Measurements from ENCODE around the gene GBP7. TPM values are rescaled to one million over a fixed set of nuclear protein-coding genes. Genes with fewer than 3 reads are reported as not detected.

GBP7 gene
- total RNA-seq, 2 experiments from 2014 or later = 0.11 to 0.26 TPM

DNA sequence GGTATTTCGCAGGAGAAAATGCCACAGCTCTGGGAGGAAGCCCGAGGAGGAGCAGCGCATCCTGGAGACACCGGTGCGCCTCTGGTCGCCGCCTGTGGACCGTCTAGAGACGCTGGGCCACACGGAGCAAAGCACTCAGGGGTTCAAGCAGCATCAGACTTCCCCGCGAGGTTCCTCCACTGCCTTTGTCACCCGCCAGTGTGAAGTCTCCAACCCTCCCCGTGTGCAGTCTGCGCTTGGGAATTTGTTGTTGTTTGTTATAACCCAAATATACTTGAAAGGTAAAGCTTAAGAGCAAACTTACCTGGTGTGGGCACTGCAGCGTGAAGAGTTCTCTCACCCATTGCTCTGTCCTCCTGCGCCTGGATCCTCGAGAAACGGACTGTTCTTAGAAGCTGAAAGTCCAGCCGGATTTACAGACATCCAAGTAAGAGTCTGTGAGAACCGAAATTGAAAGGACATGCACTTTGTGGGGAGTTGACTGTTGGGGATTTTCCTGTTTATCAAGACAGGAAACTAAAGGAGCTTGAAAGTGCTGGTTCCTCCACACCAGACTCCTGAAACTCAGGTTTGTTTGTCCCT lies 22.8 kb upstream of the GBP7 start, which contains the start of gene GBP4:
Gene GBP4 (minus strand): TSS at position 452 of the 582 bp plus-strand sequence. CDS start 108 bp downstream, at position 344.
- peak within 1 kb of the TSS; percentile 86 for H3K4me3 Mint-ChIP-seq
- peak within 1 kb of the TSS; percentile 91 for H3K27ac Mint-ChIP-seq
- ATAC-seq = peak; percentile 81
- peaks cover 62% of the 10 kb centered on the region for H3K4me1 Mint-ChIP-seq (ENCODE audit: low read depth)
- peak; percentile 66 for DNase-seq
- ChIA-PET CTCF (interaction anchor here (0.7 to 4.5 kb wide), 22 partner anchors 15 to 199 kb away, joined by 3 to 63 read pairs (median 4); partner anchors contain the start of genes GBP1, GBP5 and GBP6), POLR2A (interaction anchor here (0.6 to 4.3 kb wide), 20 partner anchors 10 to 1823 kb away, joined by 3 to 68 read pairs (median 4); partner anchors contain the start of genes GBP1, GBP2 and GBP5)
- peaks cover 3% of the 10 kb centered on the region for H3K9me3 Mint-ChIP-seq (ENCODE audit: insufficient read depth)
- H3K27me3 Mint-ChIP-seq (ENCODE audit: low read depth) = no peaks in the 10 kb centered on the region
- H3K36me3 Mint-ChIP-seq (ENCODE audit: low read depth) = peaks cover 57% of the 10 kb centered on the region

- ATAC-seq = no peak
- Mint-ChIP-seq H3K4me3 (peak overlapping the region; percentile 86), H3K4me1 (ENCODE audit: low read depth) (peaks cover 64% of the 10 kb centered on the region), H3K27me3 (ENCODE audit: low read depth) (no peaks in the 10 kb centered on the region), H3K27ac (peak overlapping the region; percentile 91), H3K36me3 (ENCODE audit: low read depth) (peaks cover 62% of the 10 kb centered on the region), H3K9me3 (ENCODE audit: insufficient read depth) (no peaks in the 10 kb centered on the region)
- ChIA-PET POLR2A (interaction anchor here (0.8 to 4.3 kb wide), 11 partner anchors 52 to 165 kb away, joined by 3 to 68 read pairs (median 4); partner anchors contain the start of genes GBP1, GBP2 and GBP5), CTCF (interaction anchor here (0.8 to 4.5 kb wide), 19 partner anchors 15 to 199 kb away, joined by 3 to 63 read pairs (median 4); partner anchors contain the start of genes GBP1 and GBP5)
- DNase-seq = no peak
Measured at GRCh38 chr1:89198081-89198480, 22.3 kb upstream of the GBP7 start.

- peaks cover 54% of the 10 kb centered on the region for H3K4me1 Mint-ChIP-seq (ENCODE audit: low read depth)
- H3K27me3 Mint-ChIP-seq (ENCODE audit: low read depth) = no peaks in the 10 kb centered on the region
- no peak for ATAC-seq
- H3K9me3 Mint-ChIP-seq (ENCODE audit: insufficient read depth) = no peaks in the 10 kb centered on the region
- H3K36me3 Mint-ChIP-seq (ENCODE audit: low read depth) = peaks cover 70% of the 10 kb centered on the region
- DNase-seq = no peak
- H3K4me3 Mint-ChIP-seq = peak overlapping the region; percentile 52
- ChIA-PET POLR2A (interaction anchor here (0.6 kb wide), 1 partner anchor 69 kb away, joined by 3 read pairs; no protein-coding TSS in a partner anchor), CTCF (interaction anchor here (2.5 kb wide), 1 partner anchor 163 kb away, joined by 13 read pairs; no protein-coding TSS in a partner anchor)
- peak overlapping the region; percentile 63 for H3K27ac Mint-ChIP-seq
Measured at GRCh38 chr1:89195476-89195875, 19.7 kb upstream of the GBP7 start.

DNA sequence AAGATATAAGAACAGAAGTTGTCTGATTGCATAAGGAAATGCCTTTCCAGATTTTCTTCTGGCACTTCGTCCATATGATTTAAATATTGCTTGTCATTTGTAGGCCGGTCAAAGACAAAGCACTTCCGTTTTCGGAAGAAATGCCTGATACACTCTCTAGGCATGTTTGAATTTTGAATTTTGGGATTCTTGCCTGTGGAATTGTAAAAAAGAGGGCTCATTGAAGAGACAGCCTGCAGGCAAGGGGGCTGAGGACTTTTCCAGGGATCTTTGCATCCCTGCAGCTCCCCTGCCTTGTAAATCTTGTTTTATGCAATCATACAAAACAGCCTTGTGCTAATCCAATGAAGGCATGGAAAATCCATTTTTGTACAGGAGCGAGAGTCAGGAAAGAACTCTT lies 15.5 kb upstream of the GBP7 start:
- POLR2A ChIA-PET = no interaction called here
- CTCF ChIA-PET = interaction anchor here (1.2 kb wide), 1 partner anchor 17 kb away, joined by 3 read pairs; no protein-coding TSS in a partner anchor
- Mint-ChIP-seq H3K9me3 (ENCODE audit: insufficient read depth) (no peaks in the 10 kb centered on the region), H3K36me3 (ENCODE audit: low read depth) (peaks cover 89% of the 10 kb centered on the region), H3K27ac (no peak overlapping the region), H3K27me3 (ENCODE audit: low read depth) (no peaks in the 10 kb centered on the region), H3K4me3 (no peak overlapping the region), H3K4me1 (ENCODE audit: low read depth) (peaks cover 34% of the 10 kb centered on the region)
- DNase-seq = no peak
- ATAC-seq = no peak

DNA sequence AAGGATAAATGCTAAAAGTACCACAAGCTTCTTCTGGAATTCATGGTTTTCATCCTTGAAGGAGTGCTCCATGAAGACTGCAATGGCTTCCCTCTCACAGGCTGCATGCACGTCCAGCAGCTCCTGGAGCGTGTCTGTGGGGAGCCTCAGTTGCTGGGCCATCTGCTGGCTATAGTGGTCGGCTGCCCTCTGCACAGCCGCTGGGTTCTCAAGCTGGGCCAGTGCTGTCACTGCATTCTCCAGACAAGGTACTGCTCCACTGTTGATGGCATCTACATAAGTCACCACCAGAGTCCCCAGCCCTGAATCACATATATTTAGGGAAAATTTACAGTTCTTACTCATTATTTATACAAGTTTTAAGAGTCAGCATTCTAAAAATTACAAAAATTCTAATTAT lies 14.2 kb upstream of the GBP7 start:
- Mint-ChIP-seq H3K4me1 (ENCODE audit: low read depth) (peaks cover 21% of the 10 kb centered on the region), H3K36me3 (ENCODE audit: low read depth) (peaks cover 89% of the 10 kb centered on the region), H3K9me3 (ENCODE audit: insufficient read depth) (no peaks in the 10 kb centered on the region), H3K4me3 (no peak overlapping the region), H3K27ac (no peak overlapping the region), H3K27me3 (ENCODE audit: low read depth) (no peaks in the 10 kb centered on the region)
- ATAC-seq = no peak
- ChIA-PET POLR2A (no interaction called here), CTCF (interaction anchor here (0.6 to 1.2 kb wide), 3 partner anchors 18 to 191 kb away, joined by 3 read pairs; no protein-coding TSS in a partner anchor)
- no peak for DNase-seq

DNA sequence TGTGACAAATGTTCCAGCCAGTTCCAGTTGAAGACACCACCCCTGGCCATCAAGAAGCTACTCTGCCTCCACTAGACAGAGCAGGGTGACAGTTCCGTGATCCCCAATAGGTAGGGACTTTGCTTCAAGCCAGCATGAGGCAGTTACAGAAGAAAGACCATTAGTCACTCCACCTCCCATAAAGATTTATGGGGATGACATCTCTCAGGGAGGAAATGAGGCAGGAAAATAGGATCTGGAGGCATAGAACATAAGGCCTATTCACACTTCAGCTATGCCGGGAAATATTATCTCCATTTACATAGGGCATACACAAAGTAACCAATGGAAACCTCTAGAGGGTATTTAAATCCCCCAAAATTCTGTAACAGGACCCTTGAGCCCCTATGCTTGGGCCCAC lies 3.5 kb upstream of the GBP7 start:
- Mint-ChIP-seq H3K4me3 (no peak overlapping the region), H3K27ac (no peak overlapping the region), H3K9me3 (ENCODE audit: insufficient read depth) (peaks cover 7% of the 10 kb centered on the region), H3K27me3 (ENCODE audit: low read depth) (no peaks in the 10 kb centered on the region), H3K4me1 (ENCODE audit: low read depth) (peaks cover 5% of the 10 kb centered on the region), H3K36me3 (ENCODE audit: low read depth) (peaks cover 35% of the 10 kb centered on the region)
- DNase-seq = no peak
- ATAC-seq = no peak
- CTCF ChIA-PET = interaction anchor here (1.4 kb wide), 1 partner anchor 179 kb away, joined by 5 read pairs; no protein-coding TSS in a partner anchor
- POLR2A ChIA-PET = interaction anchor here (1.6 kb wide), 1 partner anchor 52 kb away, joined by 5 read pairs; no protein-coding TSS in a partner anchor

- Mint-ChIP-seq H3K4me3 (no peak overlapping the region), H3K36me3 (ENCODE audit: low read depth) (peaks cover 12% of the 10 kb centered on the region), H3K27ac (no peak overlapping the region), H3K27me3 (ENCODE audit: low read depth) (no peaks in the 10 kb centered on the region), H3K4me1 (ENCODE audit: low read depth) (peaks cover 5% of the 10 kb centered on the region), H3K9me3 (ENCODE audit: insufficient read depth) (no peaks in the 10 kb centered on the region)
- CTCF ChIA-PET = interaction anchor here (1.0 to 1.7 kb wide), 2 partner anchors 177 to 181 kb away, joined by 3 to 6 read pairs; no protein-coding TSS in a partner anchor
- POLR2A ChIA-PET = no interaction called here
- DNase-seq (no peak), ATAC-seq (no peak)
Measured at GRCh38 chr1:89176971-89177370, 1.2 kb upstream of the GBP7 start.

GRCh38 chr1:89174491-89174890 lies 1.3 kb downstream of the GBP7 start:
- H3K27ac Mint-ChIP-seq = no peak overlapping the region
- CTCF ChIA-PET = no interaction called here
- POLR2A ChIA-PET = no interaction called here
- DNase-seq = no peak
- no peaks in the 10 kb centered on the region for H3K27me3 Mint-ChIP-seq (ENCODE audit: low read depth)
- peaks cover 11% of the 10 kb centered on the region for H3K4me1 Mint-ChIP-seq (ENCODE audit: low read depth)
- H3K4me3 Mint-ChIP-seq = no peak overlapping the region
- no peak for ATAC-seq
- peaks cover 3% of the 10 kb centered on the region for H3K36me3 Mint-ChIP-seq (ENCODE audit: low read depth)
- H3K9me3 Mint-ChIP-seq (ENCODE audit: insufficient read depth) = peaks cover 5% of the 10 kb centered on the region

- no peaks in the 10 kb centered on the region for H3K27me3 Mint-ChIP-seq (ENCODE audit: low read depth)
Measured at GRCh38 chr1:89172468-89173143, 3.2 kb downstream of the GBP7 start.

DNA sequence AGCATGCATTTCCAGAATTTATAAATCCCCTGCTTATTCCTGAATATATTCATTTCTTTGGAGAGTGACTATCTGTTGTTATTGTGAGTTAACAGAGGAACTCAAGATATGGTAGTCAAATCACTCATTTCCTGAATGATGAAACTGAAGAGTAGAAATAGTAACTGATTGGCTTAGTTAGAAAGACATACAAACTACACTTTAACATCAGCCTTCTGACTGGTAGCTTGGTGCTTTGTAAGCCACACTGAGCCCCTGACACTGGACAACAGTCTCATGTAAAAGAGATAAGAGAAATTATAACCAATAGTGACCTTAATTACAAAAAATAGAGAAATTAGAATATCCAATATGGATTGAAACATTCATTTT lies 4.8 kb downstream of the GBP7 start:
- ATAC-seq = no peak
- H3K9me3 Mint-ChIP-seq (ENCODE audit: insufficient read depth) = peaks cover 10% of the 10 kb centered on the region
- H3K27ac Mint-ChIP-seq = no peak overlapping the region
- peaks cover 7% of the 10 kb centered on the region for H3K4me1 Mint-ChIP-seq (ENCODE audit: low read depth)
- no peak overlapping the region for H3K4me3 Mint-ChIP-seq
- CTCF ChIA-PET = no interaction called here
- peaks cover 3% of the 10 kb centered on the region for H3K36me3 Mint-ChIP-seq (ENCODE audit: low read depth)
- H3K27me3 Mint-ChIP-seq (ENCODE audit: low read depth) = no peaks in the 10 kb centered on the region
- DNase-seq = no peak
- POLR2A ChIA-PET = no interaction called here

More at GRCh38 chr1:89172468-89173143, 3.2 kb downstream of the GBP7 start:
- Mint-ChIP-seq H3K9me3 (ENCODE audit: insufficient read depth) (peaks cover 10% of the 10 kb centered on the region), H3K4me1 (ENCODE audit: low read depth) (peaks cover 11% of the 10 kb centered on the region), H3K36me3 (ENCODE audit: low read depth) (peaks cover 3% of the 10 kb centered on the region), H3K4me3 (no peak overlapping the region), H3K27ac (no peak overlapping the region)
- ATAC-seq = no peak
- no peak for DNase-seq
- CTCF ChIA-PET = interaction anchor here (1.3 kb wide), 1 partner anchor 311 kb away, joined by 3 read pairs; no protein-coding TSS in a partner anchor
- POLR2A ChIA-PET = interaction anchor here (0.6 kb wide), 1 partner anchor 101 kb away, joined by 6 read pairs; no protein-coding TSS in a partner anchor

- ATAC-seq = no peak
- CTCF ChIA-PET = no interaction called here
Measured at GRCh38 chr1:89170170-89171066, 5.4 kb downstream of the GBP7 start.

More at GRCh38 chr1:89170170-89171066, 5.4 kb downstream of the GBP7 start:
- no peak overlapping the region for H3K4me3 Mint-ChIP-seq
- peaks cover 7% of the 10 kb centered on the region for H3K4me1 Mint-ChIP-seq (ENCODE audit: low read depth)
- DNase-seq = no peak
- H3K36me3 Mint-ChIP-seq (ENCODE audit: low read depth) = peaks cover 3% of the 10 kb centered on the region
- POLR2A ChIA-PET = no interaction called here
- no peaks in the 10 kb centered on the region for H3K27me3 Mint-ChIP-seq (ENCODE audit: low read depth)
- H3K27ac Mint-ChIP-seq = no peak overlapping the region
- H3K9me3 Mint-ChIP-seq (ENCODE audit: insufficient read depth) = peaks cover 10% of the 10 kb centered on the region

Measured in activated CD8-positive, alpha-beta T cell treated with anti-CD3 and anti-CD28 coated beads, Interleukin-2, amount 10 ng/mL, durations not matched to agents 7 days and 5 days (primary cell).